HG03521 (cell line): ENCODE data around the gene TM9SF2.
A peak's percentile ranks its signal among the peaks of the same experiment; 100 is the strongest.
"Not testable (repeated sequence)": the region's sequence is repeated elsewhere in the genome, so short reads cannot be mapped to it uniquely, and the experiment has no call there.

Experiments
- ATAC-seq: cut with Tn5 transposase; IDR thresholded peaks from one replicate; pipeline ENCODE4 v1.9.1; 2021; ENCODE audit warnings: mild to moderate bottlenecking, moderate library complexity; ENCODE audit not compliant: unreplicated experiment

Gene TM9SF2

GRCh38 chr13:99491750-99492149, 9.5 kb upstream of the TM9SF2 start:
- ATAC-seq = not testable (repeated sequence)

- no peak for ATAC-seq
Observed at GRCh38 chr13:99495466-99496183, 5.6 kb upstream of the TM9SF2 start.

- ATAC-seq = no peak
Observed at GRCh38 chr13:99496184-99497142, 4.8 kb upstream of the TM9SF2 start.

GRCh38 chr13:99498171-99499161, 2.8 kb upstream of the TM9SF2 start:
- peak; percentile 64 for ATAC-seq

GRCh38 chr13:99500839-99501183, 461 bp upstream of the TM9SF2 start:
- ATAC-seq = no peak

- no peak for ATAC-seq
Observed at GRCh38 chr13:99501848-99502301, 603 bp downstream of the TM9SF2 start.

GRCh38 chr13:99505814-99506269, 4.6 kb downstream of the TM9SF2 start:
- no peak for ATAC-seq

- peak; percentile 51 for ATAC-seq
Observed at GRCh38 chr13:99506634-99507033, 5.4 kb downstream of the TM9SF2 start.

GRCh38 chr13:99507054-99507453, 5.8 kb downstream of the TM9SF2 start:
- ATAC-seq = no peak

GRCh38 chr13:99507551-99507950, 6.3 kb downstream of the TM9SF2 start:
- ATAC-seq = no peak

- no peak for ATAC-seq
Observed at GRCh38 chr13:99507986-99508385, 6.7 kb downstream of the TM9SF2 start.

GRCh38 chr13:99509479-99509878, 8.2 kb downstream of the TM9SF2 start:
- ATAC-seq = no peak

GRCh38 chr13:99514801-99515200, 13.5 kb downstream of the TM9SF2 start:
- no peak for ATAC-seq

GRCh38 chr13:99516153-99516929, 15.1 kb downstream of the TM9SF2 start:
- no peak for ATAC-seq

GRCh38 chr13:99517577-99517976, 16.3 kb downstream of the TM9SF2 start:
- ATAC-seq = no peak

- no peak for ATAC-seq
Observed at GRCh38 chr13:99517984-99518383, 16.7 kb downstream of the TM9SF2 start.

- ATAC-seq = no peak
Observed at GRCh38 chr13:99522298-99522697, 21.0 kb downstream of the TM9SF2 start.

- ATAC-seq = no peak
Observed at GRCh38 chr13:99523838-99524237, 22.6 kb downstream of the TM9SF2 start.

- no peak for ATAC-seq
Observed at GRCh38 chr13:99525967-99526366, 24.7 kb downstream of the TM9SF2 start.

GRCh38 chr13:99526549-99526948, 25.3 kb downstream of the TM9SF2 start:
- ATAC-seq = no peak
